Measurements from ENCODE around the gene MMS19.

MMS19 gene

GRCh38 chr10:97511711-97512440 lies 13.7 kb upstream of the MMS19 start:
- Histone ChIP-seq H3K4me2 (no peak overlapping the region), H4K20me1 (peaks cover 0 to 88% (median 0%) of the 10 kb centered on the region in 11 experiments; a peak in 7 of 22 replicates), H3K27ac (no peak overlapping the region), H3K4me1 (peaks cover 0 to 9% (median 3%) of the 10 kb centered on the region in 10 experiments; a peak in 10 of 20 replicates), H3K27me3 (no peaks in the 10 kb centered on the region), H3K9ac (no peak overlapping the region), H3K4me3 (no peak overlapping the region), H3K9me3 (replicated peaks in 1 of 11) (no peaks in the 10 kb centered on the region), H3K36me3 (no peaks in the 10 kb centered on the region)
- TF ChIP-seq Cebpa-rat (IDR thresholded peaks at IDR 0.05): no peak

GRCh38 chr10:97510686-97511085 lies 12.5 kb upstream of the MMS19 start:
- H3K27ac ChIP-seq: no peak overlapping the region
- H4K20me1 ChIP-seq: peaks cover 0 to 82% (median 0%) of the 10 kb centered on the region in 11 experiments; a peak in 7 of 22 replicates
- H3K27me3 ChIP-seq: no peaks in the 10 kb centered on the region
- no peak overlapping the region for H3K4me3 ChIP-seq
- peaks cover 0 to 17% (median 0%) of the 10 kb centered on the region in 10 experiments; a peak in 5 of 20 replicates for H3K4me1 ChIP-seq
- H3K9me3 ChIP-seq (replicated peaks in 1 of 11): no peaks in the 10 kb centered on the region
- H3K36me3 ChIP-seq: no peaks in the 10 kb centered on the region
- H3K4me2 ChIP-seq: no peak overlapping the region
- no peak for TF ChIP-seq Cebpa-rat (IDR thresholded peaks at IDR 0.05)
- no peak overlapping the region for H3K9ac ChIP-seq

DNA sequence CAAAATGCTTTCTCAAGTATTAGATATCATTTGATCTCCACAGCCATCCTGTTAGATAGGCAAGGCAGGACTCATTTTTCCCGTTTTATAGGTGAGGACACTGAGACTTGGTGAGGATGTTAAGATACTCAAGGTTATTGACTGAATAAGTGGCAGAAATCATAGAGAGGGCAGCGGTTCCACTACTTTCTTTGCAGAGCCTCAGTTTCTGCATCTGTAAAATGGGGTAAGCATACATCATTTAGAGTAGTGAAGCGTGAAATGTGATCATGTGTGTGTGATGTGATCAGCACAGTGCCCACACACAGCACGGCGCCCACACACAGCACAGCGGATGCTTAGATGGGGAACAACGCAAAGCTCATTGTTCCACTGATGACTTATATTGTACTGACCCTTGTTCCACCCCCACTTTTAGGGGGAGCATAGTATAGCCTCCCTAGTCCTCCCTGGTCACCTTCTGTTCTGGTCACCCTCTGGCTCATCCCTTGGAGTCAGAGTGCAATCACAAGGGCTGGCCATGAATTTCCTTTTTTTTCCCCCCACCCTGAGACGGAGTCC lies 11.0 kb upstream of the MMS19 start:
- Histone ChIP-seq H3K4me2 (no peak overlapping the region), H3K9ac (no peak overlapping the region), H3K27me3 (no peaks in the 10 kb centered on the region), H3K9me3 (replicated peaks in 1 of 11) (no peaks in the 10 kb centered on the region), H3K4me1 (peaks cover 0 to 29% (median 0%) of the 10 kb centered on the region in 10 experiments; a peak in 5 of 20 replicates), H3K27ac (no peak overlapping the region), H3K36me3 (no peaks in the 10 kb centered on the region), H4K20me1 (peaks cover 0 to 81% (median 0%) of the 10 kb centered on the region in 11 experiments; a peak in 7 of 22 replicates), H3K4me3 (no peak overlapping the region)
- TF ChIP-seq Cebpa-rat (IDR thresholded peaks at IDR 0.05): no peak

DNA sequence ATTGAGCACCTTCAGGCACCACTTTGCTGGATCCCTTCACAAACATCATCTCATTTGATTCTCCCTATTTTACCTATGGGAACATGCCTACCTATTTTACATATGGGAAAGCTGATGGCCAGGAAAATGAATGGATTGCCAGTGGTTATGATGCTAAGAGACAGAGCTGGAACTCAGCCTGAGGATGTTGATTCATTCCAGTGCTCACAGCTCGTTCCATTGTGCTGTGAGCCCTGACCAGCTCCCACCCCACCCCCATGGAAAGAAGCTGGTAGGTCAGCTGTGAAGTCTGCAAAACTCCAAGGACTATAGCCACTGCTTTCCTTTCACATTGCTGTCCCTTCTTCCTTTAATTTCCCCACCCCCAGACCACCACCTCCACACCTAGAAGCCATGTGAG lies 10.1 kb upstream of the MMS19 start:
- peaks cover 0 to 82% (median 0%) of the 10 kb centered on the region in 11 experiments; a peak in 8 of 22 replicates for H4K20me1 ChIP-seq
- no peak overlapping the region for H3K9ac ChIP-seq
- no peak overlapping the region for H3K4me2 ChIP-seq
- H3K36me3 ChIP-seq: no peaks in the 10 kb centered on the region
- TF ChIP-seq Cebpa-rat (IDR thresholded peaks at IDR 0.05): no peak
- no peak overlapping the region for H3K4me3 ChIP-seq
- no peaks in the 10 kb centered on the region for H3K27me3 ChIP-seq
- H3K9me3 ChIP-seq (replicated peaks in 1 of 11): 0 out of 22 replicates have a peak, but pooled peaks cover 0 to 4% (median 0%) of the 10 kb centered on the region in 11 experiments
- peaks cover 0 to 32% (median 1%) of the 10 kb centered on the region in 10 experiments; a peak in 7 of 20 replicates for H3K4me1 ChIP-seq
- H3K27ac ChIP-seq: no peak overlapping the region

DNA sequence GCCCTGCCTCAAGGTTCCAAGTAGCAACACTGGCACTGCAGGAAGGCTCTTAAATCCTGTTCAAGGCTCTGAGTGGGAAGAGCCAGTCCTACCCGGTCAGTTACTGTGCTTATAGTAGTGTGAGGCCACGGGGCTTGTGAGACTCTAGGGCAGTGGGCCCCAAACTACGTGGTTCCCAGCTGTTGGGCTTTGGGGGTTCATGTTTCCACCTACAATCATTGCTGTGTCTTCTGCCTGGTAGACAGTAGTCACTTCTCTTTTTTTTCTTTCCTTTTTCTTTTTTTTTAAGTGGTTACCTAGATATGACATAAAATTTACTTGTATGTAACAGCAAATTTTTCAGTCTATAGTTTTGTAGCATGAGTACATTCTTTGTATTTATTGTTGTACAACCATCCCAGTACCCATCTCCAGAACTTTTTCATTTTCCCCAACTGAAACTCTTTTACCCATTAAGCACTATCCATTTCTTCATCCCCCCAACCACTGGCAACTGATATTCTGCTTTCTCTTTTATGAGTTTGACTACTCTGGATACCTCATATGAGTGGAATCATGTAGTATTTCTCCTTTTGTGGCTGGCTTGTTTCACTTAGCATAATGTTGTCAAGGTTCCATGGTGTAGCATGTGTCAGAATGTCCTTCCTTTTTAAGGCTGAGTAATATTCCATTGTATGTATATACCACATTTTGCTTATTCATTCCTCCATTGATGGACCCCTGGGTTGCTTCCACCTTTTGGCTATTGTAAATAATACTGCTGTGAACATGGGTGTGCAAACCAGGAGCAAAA lies 8.2 kb upstream of the MMS19 start:
- TF ChIP-seq Cebpa-rat (IDR thresholded peaks at IDR 0.05): no peak
- Histone ChIP-seq H3K27ac (no peak overlapping the region), H3K27me3 (peaks cover 0 to 12% (median 11%) of the 10 kb centered on the region in 11 experiments; a peak in 20 of 22 replicates), H3K4me2 (peak overlapping the region in 2 of 11 experiments; percentile 62 to 71; a peak in 4 of 22 replicates), H4K20me1 (peaks cover 0 to 80% (median 2%) of the 10 kb centered on the region in 11 experiments; a peak in 5 of 22 replicates), H3K9ac (no peak overlapping the region), H3K4me1 (peaks cover 0 to 44% (median 3%) of the 10 kb centered on the region in 10 experiments; a peak in 9 of 20 replicates), H3K36me3 (no peaks in the 10 kb centered on the region), H3K4me3 (no peak overlapping the region), H3K9me3 (replicated peaks in 1 of 11) (0 out of 22 replicates have a peak, but pooled peaks cover 0 to 5% (median 0%) of the 10 kb centered on the region in 11 experiments)

DNA sequence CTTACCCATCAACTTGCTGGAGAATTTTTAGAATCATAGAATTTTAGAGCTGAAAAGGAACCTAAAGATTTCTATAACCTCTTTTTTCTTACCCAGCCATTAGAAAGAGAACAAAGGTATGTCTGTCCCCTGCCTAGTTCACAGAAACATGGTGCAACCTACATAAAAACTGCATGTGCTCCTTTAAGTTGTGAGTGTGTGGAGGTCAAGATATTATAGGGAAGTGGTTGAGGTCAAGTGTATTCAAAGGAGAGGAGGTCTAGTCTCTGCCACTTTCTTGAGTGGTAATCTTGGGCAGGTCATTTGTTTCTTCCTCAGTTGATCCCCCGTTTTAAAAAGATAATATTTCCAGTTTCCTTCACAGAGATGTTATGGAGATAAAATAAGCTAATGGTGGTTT lies 6.9 kb upstream of the MMS19 start:
- Histone ChIP-seq H4K20me1 (peaks cover 1 to 81% (median 13%) of the 10 kb centered on the region in 11 experiments; a peak in 16 of 22 replicates), H3K9ac (no peak overlapping the region), H3K27ac (no peak overlapping the region), H3K36me3 (no peaks in the 10 kb centered on the region), H3K27me3 (peaks cover 7 to 24% (median 23%) of the 10 kb centered on the region in 11 experiments), H3K4me3 (no peak overlapping the region), H3K4me1 (peaks cover under 1 to 56% (median 8%) of the 10 kb centered on the region in 10 experiments), H3K4me2 (peak overlapping the region in 2 of 11 experiments; percentile 27 to 71; a peak in 4 of 22 replicates), H3K9me3 (replicated peaks in 1 of 11) (0 out of 22 replicates have a peak, but pooled peaks cover 0 to 5% (median 0%) of the 10 kb centered on the region in 11 experiments)
- no peak for TF ChIP-seq Cebpa-rat (IDR thresholded peaks at IDR 0.05)

GRCh38 chr10:97503406-97503805 lies 5.2 kb upstream of the MMS19 start:
- no peak overlapping the region for H3K4me3 ChIP-seq
- H3K27me3 ChIP-seq: peaks cover 14 to 39% (median 37%) of the 10 kb centered on the region in 11 experiments
- 0 out of 22 replicates have a peak, but pooled peaks cover 0 to 5% (median 0%) of the 10 kb centered on the region in 11 experiments for H3K9me3 ChIP-seq (replicated peaks in 1 of 11)
- H3K9ac ChIP-seq: no peak overlapping the region
- peaks cover 3 to 78% (median 24%) of the 10 kb centered on the region in 11 experiments; a peak in 16 of 22 replicates for H4K20me1 ChIP-seq
- H3K27ac ChIP-seq: no peak overlapping the region
- no peaks in the 10 kb centered on the region for H3K36me3 ChIP-seq
- no peak for TF ChIP-seq Cebpa-rat (IDR thresholded peaks at IDR 0.05)
- H3K4me2 ChIP-seq: peak overlapping the region in 5 of 11 experiments; percentile 6 to 48 (median 40); a peak in 9 of 22 replicates
- H3K4me1 ChIP-seq: peaks cover 10 to 62% (median 18%) of the 10 kb centered on the region in 10 experiments

DNA sequence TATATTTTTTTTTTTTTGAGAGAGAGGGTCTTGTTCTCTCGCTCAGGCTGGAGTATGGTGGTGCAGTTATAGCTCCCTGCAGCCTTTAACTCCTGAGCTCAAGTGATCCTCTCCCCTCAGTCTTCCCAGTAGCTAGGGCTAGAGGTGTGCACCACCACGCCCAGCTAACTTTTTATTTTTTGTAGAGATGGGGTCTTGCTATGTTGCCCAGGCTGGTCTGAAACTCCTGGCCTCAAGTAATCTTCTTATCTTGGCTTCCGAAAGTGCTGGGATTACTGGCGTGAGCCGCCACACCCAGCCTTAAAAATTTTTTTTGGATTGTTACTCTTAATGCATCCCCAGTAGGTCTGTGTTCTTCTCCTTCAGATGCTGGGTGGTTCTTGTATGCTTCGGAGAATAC lies 4.7 kb upstream of the MMS19 start:
- TF ChIP-seq Cebpa-rat (IDR thresholded peaks at IDR 0.05): no peak
- Histone ChIP-seq H3K9me3 (replicated peaks in 1 of 11) (0 out of 22 replicates have a peak, but pooled peaks cover 0 to 5% (median 0%) of the 10 kb centered on the region in 11 experiments), H4K20me1 (peaks cover 3 to 73% (median 24%) of the 10 kb centered on the region in 11 experiments; a peak in 16 of 22 replicates), H3K27me3 (peaks cover 14 to 39% (median 37%) of the 10 kb centered on the region in 11 experiments), H3K27ac (no peak overlapping the region), H3K36me3 (no peaks in the 10 kb centered on the region), H3K4me2 (peak overlapping the region in 4 of 11 experiments; percentile 27 to 48 (median 41); a peak in 7 of 22 replicates), H3K4me3 (no peak overlapping the region), H3K9ac (no peak overlapping the region), H3K4me1 (peaks cover 10 to 62% (median 18%) of the 10 kb centered on the region in 10 experiments)

Data from BLaER1 treated with 17β-estradiol and CSF1 and Interleukin-3, amounts not matched to agents 10 nM and 100 nM (cell line).